Forelimb muscle (tissue), 1 donor: ENCODE measurements around the gene MUSTN1. TPM values are rescaled to one million over a fixed set of nuclear protein-coding genes. Genes with fewer than 3 reads are reported as not detected.

Experiments used
- DNase-seq: peaks from one replicate; pipeline ENCODE4 v3.0.0-alpha.2; 2013; ENCODE audit warnings: low read depth
- polyA plus RNA-seq: library from polyadenylated mRNA; unstranded; fragments of 120-200 nt; gene quantifications from one replicate; pipeline ENCODE4 v1.2.1, GENCODE V29; 2013; ENCODE audit not compliant: insufficient read length

MUSTN1 gene
- polyA plus RNA-seq, 1 donor, result 169 TPM

DNA sequence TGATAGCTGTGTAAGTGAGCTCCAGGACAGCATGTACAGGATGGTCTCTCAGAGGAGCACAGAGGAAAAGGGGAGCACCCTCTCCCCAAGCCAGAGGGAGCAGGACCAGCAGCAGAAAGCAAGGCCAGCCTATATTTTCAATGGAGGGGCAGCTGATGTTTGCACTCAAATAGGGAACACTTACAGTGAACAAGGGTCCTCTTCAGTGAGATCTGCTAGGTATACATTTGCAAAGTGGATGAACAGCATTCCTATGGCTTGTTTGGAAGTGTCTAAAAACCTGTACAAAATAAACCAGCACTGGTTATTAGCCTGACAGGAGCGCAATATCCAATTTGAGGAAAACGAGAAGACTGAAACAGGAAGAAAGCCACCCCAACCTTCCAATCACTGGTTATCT is 17.6 kb upstream of the MUSTN1 start:
- DNase-seq, result no peak

DNA sequence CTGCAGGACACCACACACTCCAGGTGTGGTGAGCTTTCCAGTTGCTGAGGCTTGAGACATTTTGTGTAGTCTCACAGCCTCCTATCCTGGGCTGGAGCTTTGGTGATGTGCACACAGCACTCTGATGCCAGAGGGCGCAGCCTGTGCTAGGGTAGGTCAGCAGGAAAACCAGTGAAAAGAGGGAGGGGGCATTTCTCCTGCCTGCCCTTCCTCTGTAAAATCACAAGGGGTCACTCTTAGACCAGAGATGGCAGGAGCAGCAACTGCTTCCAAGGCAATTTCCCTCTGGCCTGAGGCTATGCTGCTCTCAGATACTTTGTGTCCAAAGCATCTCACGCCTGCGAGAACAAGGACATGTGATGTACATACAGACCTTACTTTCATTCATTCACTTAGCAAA is 16.5 kb upstream of the MUSTN1 start:
- DNase-seq, result no peak

DNA sequence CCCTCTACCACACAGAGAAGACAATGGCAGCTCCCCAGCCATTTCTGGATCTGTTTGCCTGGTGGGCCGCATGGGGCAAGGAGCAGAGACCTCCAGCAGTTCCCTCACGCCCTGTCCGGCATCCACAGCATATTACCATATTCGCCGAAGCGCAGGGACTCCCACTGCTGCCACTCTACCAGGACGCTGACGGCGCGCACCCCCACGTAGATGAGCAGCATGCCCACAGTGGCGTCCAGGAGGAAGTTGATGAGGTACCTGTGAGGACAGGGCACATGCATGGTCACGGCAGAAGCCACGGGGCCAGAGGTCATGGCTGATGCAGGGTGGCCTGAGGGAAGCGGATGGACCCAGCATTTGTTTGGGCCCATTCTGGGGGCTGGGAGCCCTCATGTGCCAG is 14.8 kb upstream of the MUSTN1 start:
- DNase-seq, result no peak

GRCh38 chr3:52848617-52849016 is 13.8 kb upstream of the MUSTN1 start:
- no peak for DNase-seq

- no peak for DNase-seq
Observed at GRCh38 chr3:52847726-52848125, 12.9 kb upstream of the MUSTN1 start.

DNA sequence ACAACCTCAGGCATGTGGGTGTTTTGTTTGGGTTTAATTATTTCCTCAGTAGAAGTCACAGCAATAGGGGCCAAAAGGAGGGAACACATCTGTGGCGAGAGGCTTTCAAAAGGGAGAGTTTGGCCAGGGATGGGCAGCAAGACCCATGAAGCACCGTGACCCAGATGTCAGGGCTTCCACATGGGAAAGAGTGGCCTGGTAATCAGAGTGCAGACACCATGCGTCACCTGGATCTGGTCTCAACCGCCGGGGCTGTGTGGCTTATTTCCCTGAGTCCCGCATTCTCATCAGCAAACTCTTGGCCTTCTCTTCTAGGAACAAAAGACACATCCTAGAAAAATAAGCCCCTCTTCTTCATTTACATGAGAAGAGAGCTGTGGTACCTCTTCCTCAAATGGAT is 12.4 kb upstream of the MUSTN1 start:
- DNase-seq, result no peak

- DNase-seq, result no peak
Observed at GRCh38 chr3:52846432-52846965, 11.7 kb upstream of the MUSTN1 start.

DNA sequence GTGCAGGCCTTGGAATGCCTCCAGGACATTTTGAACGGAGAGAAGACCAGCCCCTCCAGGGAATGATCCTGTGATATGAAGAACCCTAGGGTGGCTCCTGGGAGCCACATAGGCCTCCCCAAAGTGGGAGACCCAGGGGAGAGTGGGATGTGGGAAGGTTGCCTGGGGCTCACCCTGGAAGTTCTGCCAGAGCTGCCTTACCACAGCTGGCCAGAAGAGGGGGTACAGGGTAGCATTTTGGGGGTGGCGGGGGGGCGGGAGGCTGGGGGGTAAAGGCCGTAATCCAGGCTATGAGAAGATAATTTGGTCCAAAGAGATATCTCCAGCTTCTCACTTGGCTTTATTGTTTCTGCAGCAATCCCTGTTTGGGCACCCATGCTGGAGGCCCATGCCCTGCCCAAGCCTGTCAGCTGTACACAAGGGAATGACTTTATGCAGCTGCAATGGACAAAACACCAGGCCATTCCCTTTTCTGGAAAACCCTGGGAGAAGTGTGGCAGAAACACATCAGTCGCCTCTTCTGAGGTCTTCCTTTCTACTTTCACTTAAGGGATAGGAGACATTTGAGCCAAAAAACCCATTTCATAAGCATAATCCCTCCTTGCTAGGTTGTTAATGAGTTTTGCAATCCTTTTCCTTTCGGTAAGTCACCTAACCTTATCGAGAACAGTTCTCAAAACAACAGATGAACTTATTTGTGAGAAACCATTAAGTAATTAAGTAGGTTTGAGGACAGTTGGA is 11.0 kb upstream of the MUSTN1 start:
- no peak for DNase-seq

- DNase-seq, result no peak
Observed at GRCh38 chr3:52845157-52845556, 10.3 kb upstream of the MUSTN1 start.

DNA sequence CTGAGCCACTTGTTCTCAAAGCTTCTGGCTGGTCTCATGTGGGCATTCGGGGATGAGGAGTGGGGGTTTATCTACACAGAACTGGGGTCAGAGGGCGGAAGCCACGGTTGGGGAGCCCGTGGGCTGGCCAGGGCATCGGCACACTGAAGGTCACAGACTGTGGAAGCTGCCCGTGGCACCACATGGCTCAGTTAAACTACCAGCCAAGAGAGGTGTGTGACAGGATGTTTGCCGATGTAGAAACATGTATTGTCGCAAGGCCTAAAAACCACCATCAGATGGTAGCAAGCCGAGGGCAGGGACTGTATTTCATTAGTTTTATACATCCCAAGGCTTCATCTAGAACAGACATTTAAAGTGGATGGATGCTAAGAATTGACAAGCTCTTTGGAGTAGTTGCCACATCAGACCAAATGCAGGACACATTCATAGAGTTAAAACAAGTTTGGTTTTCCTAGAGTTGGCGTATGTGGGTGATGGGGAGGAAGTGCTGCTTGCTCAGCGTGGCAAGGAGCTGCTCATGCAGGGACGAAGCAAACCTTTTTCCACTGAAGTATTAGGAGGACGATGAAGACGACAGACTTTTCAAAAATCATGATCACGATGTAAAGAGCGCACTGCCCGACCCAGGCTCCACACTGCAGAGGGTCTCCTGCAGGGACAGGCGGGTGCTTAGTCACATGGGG is 9.6 kb upstream of the MUSTN1 start:
- no peak for DNase-seq

GRCh38 chr3:52843881-52844280 is 9.1 kb upstream of the MUSTN1 start:
- no peak for DNase-seq

DNA sequence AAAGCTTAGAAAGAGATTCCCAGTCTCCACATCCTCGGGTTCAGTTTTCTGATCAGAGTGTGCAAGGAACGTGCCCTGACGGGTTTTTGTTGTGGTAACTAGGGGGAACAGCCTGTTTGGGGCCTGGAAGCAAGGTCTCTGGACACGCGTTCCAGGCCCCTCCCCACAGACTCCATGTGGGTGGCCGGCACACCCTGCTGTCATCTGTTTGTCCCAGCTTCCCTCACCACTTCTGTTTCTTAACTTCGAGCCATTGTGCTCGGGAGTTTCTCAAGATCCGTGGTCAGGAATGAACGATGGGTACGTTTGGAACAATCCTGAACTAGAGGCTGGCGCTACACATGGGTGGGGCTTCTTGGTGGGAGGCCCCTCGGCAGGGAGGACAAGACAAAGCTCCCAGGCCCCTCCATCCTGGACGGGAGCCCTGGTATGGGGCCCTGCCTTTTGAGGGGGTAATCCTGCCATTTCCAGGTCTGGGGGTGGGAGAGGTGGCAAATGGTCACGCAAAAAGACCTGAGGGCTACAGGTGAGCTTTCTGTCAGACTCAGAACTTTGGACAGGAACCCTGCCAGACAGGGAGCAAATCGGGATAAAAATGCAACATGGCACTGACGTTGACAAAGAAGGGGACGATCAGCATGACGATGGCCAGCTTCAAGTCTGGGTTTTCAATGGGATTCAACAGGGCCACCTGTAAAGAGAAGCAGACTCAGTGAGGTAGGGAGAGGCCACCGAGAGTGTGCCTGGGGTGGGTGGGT is 8.5 kb upstream of the MUSTN1 start:
- DNase-seq, result no peak

GRCh38 chr3:52842424-52842823 is 7.6 kb upstream of the MUSTN1 start:
- no peak for DNase-seq

DNA sequence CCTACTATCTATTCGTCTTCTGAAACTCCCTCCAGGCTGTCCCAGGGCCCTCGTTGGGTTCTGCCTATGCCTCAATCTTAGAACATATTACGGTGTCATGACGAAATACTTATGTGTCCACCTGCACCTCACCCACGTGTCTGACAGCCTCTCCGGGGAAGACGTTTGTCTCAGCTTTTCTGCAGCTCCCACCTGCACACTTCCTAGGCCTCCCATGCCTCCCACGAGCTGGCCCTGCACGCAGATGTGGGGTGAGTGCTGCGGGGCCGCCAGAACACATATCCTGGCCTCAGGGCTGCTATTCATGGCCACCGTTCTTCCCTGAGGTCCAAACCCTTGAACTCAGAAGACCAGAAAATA is 7.1 kb upstream of the MUSTN1 start:
- no peak for DNase-seq

DNA sequence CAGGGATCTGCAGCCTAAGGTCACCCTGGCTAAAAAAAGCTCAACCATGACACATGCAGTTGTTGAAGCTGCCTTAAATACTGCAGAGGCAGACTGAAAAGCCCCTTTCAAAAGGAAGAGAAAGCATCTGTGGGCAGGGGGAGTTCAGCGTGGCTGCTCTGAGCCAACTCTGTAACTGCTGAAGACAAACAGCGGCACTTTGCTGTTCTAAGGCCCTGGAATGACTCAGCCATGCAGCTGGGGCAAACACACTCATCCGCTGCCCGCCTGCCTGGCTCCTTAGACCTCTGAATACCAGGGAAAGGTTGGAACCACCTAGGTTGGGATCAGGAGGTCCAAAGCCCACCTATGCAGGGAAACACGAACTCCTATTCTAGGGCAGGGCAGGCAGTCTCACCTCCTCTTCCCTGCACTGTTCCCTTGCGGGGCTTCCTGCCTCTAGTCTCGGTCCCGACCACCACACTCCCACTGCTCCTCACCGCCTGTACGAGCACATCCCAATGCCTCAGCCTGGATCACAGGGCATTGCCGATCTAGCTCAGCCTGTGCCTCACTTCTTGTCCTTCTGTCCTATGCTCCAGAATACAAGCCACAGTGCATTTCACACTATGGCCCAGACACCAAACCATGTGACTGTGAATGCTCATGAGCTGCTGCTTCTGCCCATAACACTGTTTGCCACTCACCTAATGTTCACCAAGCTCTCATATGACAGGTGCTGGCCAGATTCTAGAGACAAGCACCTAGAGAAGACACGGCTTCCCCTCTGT is 6.6 kb upstream of the MUSTN1 start:
- no peak for DNase-seq

GRCh38 chr3:52839892-52840545 is 5.2 kb upstream of the MUSTN1 start:
- no peak for DNase-seq

GRCh38 chr3:52839268-52839575 is 4.4 kb upstream of the MUSTN1 start:
- DNase-seq, result no peak

- no peak for DNase-seq
Observed at GRCh38 chr3:52838561-52839267, 3.9 kb upstream of the MUSTN1 start.

DNA sequence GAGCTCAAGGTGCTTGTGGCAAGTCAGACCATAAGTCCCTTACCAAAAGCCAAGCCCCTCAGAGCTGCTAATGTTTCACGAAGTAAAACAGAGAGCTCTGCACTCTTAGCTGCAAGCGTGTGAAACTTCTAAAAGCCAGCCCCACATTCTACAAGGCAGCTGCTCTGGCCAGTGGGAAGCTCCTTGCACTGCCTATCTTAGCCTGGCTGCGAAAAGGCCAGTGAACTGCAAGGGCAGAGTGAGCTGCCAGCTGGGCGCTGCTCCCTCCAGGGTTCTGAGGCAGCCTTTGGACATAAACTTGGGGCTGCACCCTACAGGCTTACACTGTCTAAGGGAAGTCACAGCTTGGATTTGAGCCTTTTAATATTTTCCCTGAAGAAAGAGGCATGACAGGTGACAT is 2.2 kb upstream of the MUSTN1 start:
- DNase-seq, result no peak

DNA sequence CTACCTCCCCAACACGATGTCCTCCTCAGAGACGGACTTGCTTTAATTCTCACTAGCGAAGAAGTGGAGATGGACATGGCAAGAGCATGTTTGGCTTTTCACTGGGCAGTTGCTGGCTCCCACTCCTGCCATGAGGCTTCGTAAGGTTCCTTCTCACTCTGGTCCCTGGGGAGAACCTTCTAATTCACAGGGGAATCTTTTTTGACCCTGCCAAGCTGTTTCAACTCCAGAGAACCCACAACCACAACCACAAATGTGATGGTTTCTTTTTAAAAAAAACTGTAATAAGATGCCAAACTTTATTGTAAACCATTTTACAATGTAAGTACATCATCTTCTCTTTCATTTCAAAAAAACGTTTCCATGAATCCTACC is 1.6 kb upstream of the MUSTN1 start:
- no peak for DNase-seq
